Small intestine (tissue), 7 donors: ENCODE data around the gene BMPR1B. TPM values are rescaled to one million over a fixed set of nuclear protein-coding genes. Genes with fewer than 3 reads are reported as not detected.

Experiments
- DNase-seq, 2 donors: peaks; one replicate each; pipeline versions ENCODE4 v3.0.0 to v3.0.0-alpha.2; 2013
- FAIRE-seq: peaks from 2 replicates; lab custom pipeline; 2012; peaks lifted over from hg19 to GRCh38; lab: Jason Lieb, UNC
- H3K27ac ChIP-seq, 3 donors: one replicate each; pipeline ENCODE4 v1.5.1; 2013; ENCODE audit warnings: low read length in 2 of 3, mild to moderate bottlenecking in 2 of 3, control low read depth in 1 of 3, inconsistent platforms in 1 of 3, low read depth in 1 of 3, moderate library complexity in 1 of 3
- H3K27me3 ChIP-seq, 3 donors: one replicate each; pipeline ENCODE4 v1.6.1; 2013; ENCODE audit warnings: low read length in 3 of 3, inconsistent platforms in 1 of 3; ENCODE audit not compliant: control insufficient read depth in 3 of 3, insufficient read depth in 3 of 3
- H3K36me3 ChIP-seq, 3 donors: one replicate each; pipeline ENCODE4 v1.6.1; 2013; ENCODE audit warnings: low read length in 3 of 3, inconsistent platforms in 1 of 3, low read depth in 1 of 3, mild to moderate bottlenecking in 1 of 3, moderate library complexity in 1 of 3; ENCODE audit not compliant: control insufficient read depth in 3 of 3, insufficient read depth in 2 of 3
- H3K4me1 ChIP-seq, 3 donors: one replicate each; pipeline ENCODE4 v1.6.1; 2013; ENCODE audit warnings: low read length in 2 of 3, inconsistent platforms in 1 of 3, low read depth in 1 of 3, mild to moderate bottlenecking in 1 of 3, moderate library complexity in 1 of 3; ENCODE audit not compliant: control insufficient read depth in 3 of 3, insufficient read depth in 2 of 3
- H3K4me3 ChIP-seq, 3 donors: one replicate each; pipeline ENCODE4 v1.5.1; 2013; ENCODE audit warnings: low read length in 3 of 3, control low read depth in 1 of 3, inconsistent platforms in 1 of 3, low read depth in 1 of 3, mild to moderate bottlenecking in 1 of 3, moderate library complexity in 1 of 3
- H3K9me3 ChIP-seq, 2 donors: one replicate each; pipeline ENCODE4 v1.6.1; 2013; ENCODE audit warnings: low read depth in 1 of 2, low read length in 1 of 2; ENCODE audit not compliant: control insufficient read depth in 2 of 2, insufficient read depth in 1 of 2
- WGBS, 3 donors: extraction: QIAGEN DNeasy Blood & Tissue Kit; methylation state at CpG; one replicate each; pipeline ENCODE4 v1.1.7; 2013; 5-methylcytosine and 5-hydroxymethylcytosine counted together
- polyA plus RNA-seq, 4 donors: library from polyadenylated mRNA; stranded (reverse) in 3 of 4; unstranded in 1 of 4; fragments of 200-250 nt in 3 of 4; fragments of 120-200 nt in 1 of 4; gene quantifications; one replicate each; pipeline versions ENCODE4 v1.2.1 to v1.2.3, GENCODE V29; 2013
- donor health status: healthy with polysubstance abuse.
- donor health status: control.
- donor health status: control.
- donor health status: Bipolar disorder and iron deficiency.
- donor health status: healthy.

The BMPR1B gene
- polyA plus RNA-seq, 4 donors = 0.07 to 0.10 TPM; not detected in 2

DNA sequence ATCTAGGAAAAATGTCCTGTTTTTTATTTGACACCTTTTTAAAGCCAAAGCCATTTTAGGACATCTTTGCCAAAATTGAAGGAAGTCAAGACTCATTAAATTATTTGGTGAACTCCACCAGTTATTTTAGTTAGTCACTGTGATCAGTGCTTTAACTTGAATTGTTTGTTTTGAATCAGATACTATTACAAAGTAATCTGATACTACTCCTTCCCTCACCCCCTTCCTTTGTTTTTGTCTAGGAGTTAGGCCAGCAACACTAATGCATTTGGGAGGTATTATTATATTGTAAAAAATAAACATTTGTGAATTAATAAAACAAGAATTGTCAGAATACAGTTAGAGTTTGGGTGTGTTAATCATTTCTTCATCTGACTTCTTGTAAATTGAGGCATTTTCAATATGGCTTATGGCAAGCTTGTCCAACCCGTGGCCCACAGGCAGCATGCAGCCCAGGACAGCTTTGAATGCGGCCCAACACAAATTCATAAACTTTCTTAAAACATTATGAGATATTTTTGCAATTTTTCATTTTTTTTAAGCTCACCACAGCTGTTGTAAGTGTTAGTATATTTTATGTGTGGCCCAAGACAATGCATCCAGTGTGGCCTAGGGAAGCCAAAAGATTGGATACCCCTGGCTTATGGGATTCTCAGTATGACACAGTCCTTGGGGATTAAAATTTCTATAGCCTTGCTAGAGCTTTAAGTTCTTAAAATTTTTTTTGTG, 182.2 kb downstream of the BMPR1B start:
- Histone ChIP-seq H3K36me3 (no peaks in the 10 kb centered on the region), H3K27ac (no peak overlapping the region), H3K9me3 (no peaks in the 10 kb centered on the region), H3K27me3 (no peaks in the 10 kb centered on the region), H3K4me3 (no peak overlapping the region), H3K4me1 (no peaks in the 10 kb centered on the region)
- DNase-seq (no peak), FAIRE-seq (no peak)
- WGBS, 3 donors = 61 to 82% (median 73%) methylated on average over 2 of the region's 2 CpGs

DNA sequence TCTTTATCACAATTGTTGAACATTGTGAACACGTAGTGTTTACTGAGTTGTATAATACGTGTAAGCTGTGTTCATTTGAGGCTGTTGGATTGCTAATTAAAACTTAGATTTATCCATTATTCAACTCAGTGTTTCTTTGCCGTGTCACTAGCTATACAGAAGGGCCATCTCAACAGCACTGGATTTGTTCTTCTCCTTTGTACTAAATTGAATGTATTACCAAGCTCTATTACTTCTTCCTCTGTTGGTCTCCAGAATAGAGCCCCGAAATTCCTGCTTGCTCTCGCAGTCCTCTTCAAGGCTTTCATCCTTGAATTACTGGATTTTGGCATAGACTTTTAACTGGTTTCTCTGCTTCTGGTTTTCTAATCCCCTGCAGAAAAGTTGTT, 182.8 kb downstream of the BMPR1B start:
- H3K4me3 ChIP-seq = no peak overlapping the region
- no peaks in the 10 kb centered on the region for H3K27me3 ChIP-seq
- no peak for FAIRE-seq
- no peaks in the 10 kb centered on the region for H3K9me3 ChIP-seq
- WGBS, 3 donors = 83 to 89% (median 84%) methylated on average over 5 of the region's 5 CpGs
- no peaks in the 10 kb centered on the region for H3K36me3 ChIP-seq
- no peaks in the 10 kb centered on the region for H3K4me1 ChIP-seq
- no peak overlapping the region for H3K27ac ChIP-seq
- no peak for DNase-seq

DNA sequence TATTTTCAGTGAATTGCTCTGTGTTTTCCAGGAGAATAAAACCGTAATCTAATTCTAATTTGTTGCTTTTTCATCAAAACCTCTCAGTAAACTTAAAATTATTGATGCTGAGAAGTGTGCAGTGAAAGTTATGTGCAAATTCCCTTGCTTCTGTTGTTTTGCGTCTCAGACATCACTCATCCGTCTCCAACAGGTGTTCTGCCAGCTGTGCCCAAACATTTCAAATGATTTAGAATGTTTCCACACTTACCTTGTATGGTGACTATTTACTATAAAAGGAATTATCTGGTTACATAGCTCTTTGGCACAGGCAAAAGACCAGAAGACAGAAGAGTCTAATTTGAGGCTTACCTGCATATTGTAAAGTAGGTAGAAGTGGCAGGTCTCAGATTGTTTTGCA, 184.0 kb downstream of the BMPR1B start:
- no peak overlapping the region for H3K4me3 ChIP-seq
- no peaks in the 10 kb centered on the region for H3K27me3 ChIP-seq
- 75 to 81% (median 80%) methylated on average over 3 of the region's 3 CpGs for WGBS, 3 donors
- H3K4me1 ChIP-seq = no peaks in the 10 kb centered on the region
- DNase-seq (no peak), FAIRE-seq (no peak)
- H3K36me3 ChIP-seq = no peaks in the 10 kb centered on the region
- no peak overlapping the region for H3K27ac ChIP-seq
- no peaks in the 10 kb centered on the region for H3K9me3 ChIP-seq

DNA sequence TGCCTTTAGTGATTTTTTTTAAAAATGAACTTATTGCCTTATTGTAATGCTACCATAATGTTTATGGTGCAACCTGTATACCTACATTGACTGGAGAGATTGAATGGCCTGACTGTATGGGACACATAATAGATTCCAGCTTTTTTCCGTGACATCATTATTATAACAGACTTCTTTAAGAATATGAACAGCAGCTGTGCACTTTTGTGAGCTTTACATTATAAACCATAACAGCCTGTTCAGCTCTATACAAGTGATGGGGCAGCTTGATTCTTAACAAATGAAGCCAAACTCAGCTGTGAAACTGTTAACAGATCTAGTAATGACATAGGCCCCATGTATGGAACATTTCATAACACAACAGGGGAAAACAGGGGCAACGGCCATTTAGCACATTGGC, 187.0 kb downstream of the BMPR1B start:
- 57 to 89% (median 67%) methylated on average over 2 of the region's 2 CpGs for WGBS, 3 donors

DNA sequence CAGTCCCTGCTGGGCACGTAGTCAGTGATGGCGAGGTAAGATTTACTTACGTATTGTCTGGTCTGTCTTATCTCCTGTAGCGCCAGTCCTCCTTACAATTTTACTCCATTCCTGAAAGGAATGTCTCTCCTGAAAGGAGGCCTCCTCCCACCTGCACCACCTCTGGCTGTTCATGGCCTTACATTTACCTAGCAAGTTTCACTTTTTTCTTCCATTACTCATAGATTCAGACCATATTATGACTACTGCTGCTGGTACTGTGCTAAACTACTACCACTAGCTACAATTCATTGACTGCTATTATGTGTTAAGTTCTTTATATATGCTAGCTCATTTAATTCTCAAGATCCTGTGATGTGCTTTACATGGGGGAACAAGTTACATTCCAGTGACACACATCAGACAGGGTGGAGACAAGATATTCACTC, 189.9 kb downstream of the BMPR1B start:
- H3K27ac ChIP-seq = no peak overlapping the region
- FAIRE-seq (no peak), DNase-seq (no peak)
- no peaks in the 10 kb centered on the region for H3K27me3 ChIP-seq
- H3K36me3 ChIP-seq = no peaks in the 10 kb centered on the region
- no peaks in the 10 kb centered on the region for H3K9me3 ChIP-seq
- H3K4me1 ChIP-seq = no peaks in the 10 kb centered on the region
- 71 to 78% (median 75%) methylated on average over 4 of the region's 4 CpGs for WGBS, 3 donors
- H3K4me3 ChIP-seq = no peak overlapping the region

More for the DNA sequence above, 187.0 kb downstream of the BMPR1B start:
- Histone ChIP-seq H3K36me3 (no peaks in the 10 kb centered on the region), H3K4me3 (no peak overlapping the region), H3K27me3 (no peaks in the 10 kb centered on the region), H3K4me1 (no peaks in the 10 kb centered on the region), H3K9me3 (no peaks in the 10 kb centered on the region), H3K27ac (no peak overlapping the region)
- FAIRE-seq = no peak
- no peak for DNase-seq

DNA sequence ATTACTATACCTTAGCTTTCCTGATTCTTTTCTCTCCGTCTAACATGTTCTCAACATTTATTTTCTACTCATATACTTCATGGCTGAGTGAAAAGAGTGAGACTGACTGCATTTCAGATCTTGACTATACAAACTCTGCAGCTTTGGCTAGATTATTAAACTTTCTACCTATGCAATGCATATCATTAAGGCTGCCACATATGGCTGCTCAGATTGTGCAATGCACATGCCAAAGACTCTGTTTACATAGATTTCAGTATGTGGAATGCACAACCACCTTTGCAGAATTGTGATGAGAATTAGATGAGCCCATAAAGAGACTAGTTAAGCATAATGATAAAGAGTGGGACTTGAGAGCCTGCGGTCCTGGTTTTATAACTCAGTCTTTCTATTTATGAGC, 196.5 kb downstream of the BMPR1B start:
- no peak overlapping the region for H3K27ac ChIP-seq
- no peak overlapping the region for H3K4me3 ChIP-seq
- FAIRE-seq (no peak), DNase-seq (no peak)
- WGBS, 3 donors = 85 to 87% (median 86%) methylated on average over 2 of the region's 2 CpGs
- no peaks in the 10 kb centered on the region for H3K27me3 ChIP-seq
- no peaks in the 10 kb centered on the region for H3K36me3 ChIP-seq
- no peaks in the 10 kb centered on the region for H3K4me1 ChIP-seq
- H3K9me3 ChIP-seq = no peaks in the 10 kb centered on the region

DNA sequence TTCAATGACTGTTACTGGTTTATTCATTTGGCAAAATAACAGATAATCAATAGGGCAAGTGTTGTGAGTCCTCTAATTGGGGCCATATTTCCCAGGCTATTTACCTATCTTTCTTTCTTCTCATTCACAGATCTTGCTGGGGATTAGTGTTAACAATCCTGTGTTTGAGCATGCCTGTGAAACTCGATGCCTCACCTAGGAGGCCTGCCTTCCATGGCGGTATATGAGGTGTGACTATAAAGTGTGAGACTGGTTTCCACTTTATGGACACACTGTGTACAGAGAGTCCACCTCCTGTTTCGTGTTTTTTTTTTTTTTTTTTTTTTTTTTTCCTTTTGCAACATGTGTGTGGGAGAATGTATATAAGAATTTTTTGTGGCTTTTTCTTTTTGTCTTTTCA, 199.3 kb downstream of the BMPR1B start:
- Histone ChIP-seq H3K4me1 (no peaks in the 10 kb centered on the region), H3K4me3 (no peak overlapping the region), H3K27me3 (no peaks in the 10 kb centered on the region), H3K36me3 (no peaks in the 10 kb centered on the region), H3K27ac (no peak overlapping the region), H3K9me3 (no peaks in the 10 kb centered on the region)
- WGBS, 3 donors = 23 to 49% (median 35%) methylated on average over 3 of the region's 3 CpGs
- FAIRE-seq (no peak), DNase-seq (no peak)

DNA sequence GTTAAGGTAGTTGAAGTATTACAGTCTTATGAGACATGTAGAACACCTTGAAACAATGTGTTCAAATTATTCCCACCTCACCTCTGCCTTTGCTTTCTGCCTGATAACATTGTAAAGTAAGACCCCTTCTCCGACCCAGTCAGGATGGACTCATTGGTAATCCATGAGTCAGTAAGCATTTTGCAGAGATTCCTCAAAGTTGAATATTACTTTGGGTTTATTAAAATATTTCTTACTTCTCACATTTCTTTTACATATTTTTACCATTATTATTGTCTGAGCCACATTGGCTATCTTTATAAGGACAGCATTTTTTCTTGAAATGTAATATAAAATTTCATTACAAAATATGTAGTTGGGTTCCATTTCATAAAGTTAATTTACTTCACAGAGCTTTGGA, 201.6 kb downstream of the BMPR1B start:
- WGBS, 3 donors = 81 to 91% (median 90%) methylated on average over 1 of the region's 1 CpG

DNA sequence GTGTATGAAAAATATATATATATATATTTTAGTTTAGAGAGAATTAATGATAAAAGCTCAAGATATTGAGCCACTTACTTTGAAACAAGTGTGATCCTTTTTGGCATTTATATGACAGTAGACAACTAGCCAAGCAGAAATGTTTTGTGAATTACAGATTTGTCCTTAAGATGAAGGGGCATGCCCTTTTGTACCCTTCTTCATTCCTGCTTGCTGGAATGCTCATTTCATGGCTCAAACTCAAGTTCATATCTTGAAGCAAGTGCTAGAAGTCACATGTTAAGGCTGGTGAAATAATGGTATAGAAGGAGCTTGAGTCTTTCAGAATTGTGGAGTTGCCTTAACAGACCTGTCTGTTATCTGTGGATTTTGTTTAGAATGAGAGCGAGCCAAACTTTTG, 203.0 kb downstream of the BMPR1B start:
- peak in 1 of 2 donors; percentile 6 for DNase-seq
- Histone ChIP-seq H3K4me1 (no peaks in the 10 kb centered on the region), H3K27me3 (no peaks in the 10 kb centered on the region), H3K9me3 (no peaks in the 10 kb centered on the region), H3K36me3 (no peaks in the 10 kb centered on the region), H3K27ac (no peak overlapping the region), H3K4me3 (no peak overlapping the region)
- no peak for FAIRE-seq
- 75 to 96% (median 86%) methylated on average over 1 of the region's 1 CpG for WGBS, 3 donors

More for the DNA sequence above, 201.6 kb downstream of the BMPR1B start:
- FAIRE-seq = no peak
- no peaks in the 10 kb centered on the region for H3K27me3 ChIP-seq
- no peaks in the 10 kb centered on the region for H3K4me1 ChIP-seq
- H3K9me3 ChIP-seq = no peaks in the 10 kb centered on the region
- DNase-seq = no peak
- H3K4me3 ChIP-seq = no peak overlapping the region
- H3K27ac ChIP-seq = no peak overlapping the region
- H3K36me3 ChIP-seq = no peaks in the 10 kb centered on the region
